ENCODE results near the gene ARAP1.

- no peak for TF ChIP-seq POLR2AphosphoS5 (IDR thresholded peaks at IDR 0.05; ENCODE audit: insufficient read depth, low read depth, low read length)
- no peak for TF ChIP-seq CTCF (IDR thresholded peaks at IDR 0.05; ENCODE audit: extremely low read depth in 1 of 2, insufficient read depth in 1 of 2, low read depth in 1 of 2, low read length in 2 of 2)
- TF ChIP-seq JUN (IDR thresholded peaks at IDR 0.05; ENCODE audit: borderline replicate concordance, insufficient read depth, insufficient read length, low read depth): no peak
- TF ChIP-seq MYC (IDR thresholded peaks at IDR 0.05; ENCODE audit: low read depth, low read length): no peak
- no peak for TF ChIP-seq EZH2 (IDR thresholded peaks at IDR 0.05; ENCODE audit: borderline replicate concordance, low read depth, low read length, severe bottlenecking)
- TF ChIP-seq MAX (IDR thresholded peaks at IDR 0.05; ENCODE audit: insufficient read depth, insufficient read length): no peak
- TF ChIP-seq POLR2A (IDR thresholded peaks at IDR 0.05; ENCODE audit: low read depth, low read length): no peak
- no peak for TF ChIP-seq FOS (IDR thresholded peaks at IDR 0.05; ENCODE audit: borderline replicate concordance, insufficient read depth, low read length)
- no peak for TF ChIP-seq GATA2 (IDR thresholded peaks at IDR 0.05; ENCODE audit: insufficient read depth, insufficient read length, low read depth, low read length)
Measured at GRCh38 chr11:72688929-72689328, 63.3 kb downstream of the ARAP1 start.
